ENCODE results near the gene COL6A1. TPM values are rescaled to one million over a fixed set of nuclear protein-coding genes. Genes with fewer than 3 reads are reported as not detected.

Gene COL6A1
- total RNA-seq, 1 experiment from 2014 or later: 19.7 TPM

DNA sequence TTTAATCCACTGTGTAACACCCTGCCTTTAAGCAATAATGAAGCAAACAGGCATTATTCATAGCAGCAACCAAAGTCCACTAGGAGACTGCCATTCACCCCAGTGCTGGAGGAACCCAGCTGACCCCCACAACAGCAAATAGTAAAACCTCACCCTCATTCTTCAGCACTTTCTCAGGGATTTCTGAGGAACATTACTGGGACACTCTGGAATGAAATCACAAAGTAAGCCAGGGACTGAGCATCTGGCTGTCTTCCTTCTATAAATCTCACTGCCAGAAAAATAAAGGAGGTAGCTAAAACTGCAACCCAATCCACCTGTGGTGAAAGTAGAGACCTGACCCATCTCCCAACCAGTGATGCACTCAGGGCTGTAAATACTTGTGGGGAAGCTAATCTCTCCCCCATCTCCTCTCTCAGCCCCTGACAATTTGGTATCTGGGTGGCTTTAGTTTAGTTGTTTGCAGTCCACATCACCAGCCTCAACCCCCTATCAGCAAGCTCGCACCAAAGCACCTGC lies 47.1 kb downstream of the COL6A1 start:
- Histone ChIP-seq H3K4me1 (ENCODE audit: insufficient read depth, low read length, poor library complexity, severe bottlenecking) (no peaks in the 10 kb centered on the region), H3K27me3 (replicated peaks; ENCODE audit: insufficient read depth, low read depth, low read length, poor library complexity) (no peaks in the 10 kb centered on the region), H3K9me3 (ENCODE audit: low read depth, low read length, poor library complexity, severe bottlenecking) (peaks cover 8% of the 10 kb centered on the region), H3K36me3 (ENCODE audit: insufficient read depth, low read length, poor library complexity, severe bottlenecking) (no peaks in the 10 kb centered on the region), H3K27ac (ENCODE audit: low read depth, low read length, poor library complexity, severe bottlenecking) (no peak overlapping the region), H3K4me3 (ENCODE audit: low read depth, low read length, poor library complexity, severe bottlenecking) (no peak overlapping the region)
- no peak for DNase-seq (ENCODE audit: low spot score)
- intact Hi-C loops (cut with micrococcal nuclease; ENCODE audit: unreplicated experiment): no loop called here
- TF ChIP-seq EZH2 (IDR thresholded peaks at IDR 0.05; ENCODE audit: borderline replicate concordance, low read depth, low read length, poor library complexity, severe bottlenecking): no peak
- TF ChIP-seq, protein P1, sequence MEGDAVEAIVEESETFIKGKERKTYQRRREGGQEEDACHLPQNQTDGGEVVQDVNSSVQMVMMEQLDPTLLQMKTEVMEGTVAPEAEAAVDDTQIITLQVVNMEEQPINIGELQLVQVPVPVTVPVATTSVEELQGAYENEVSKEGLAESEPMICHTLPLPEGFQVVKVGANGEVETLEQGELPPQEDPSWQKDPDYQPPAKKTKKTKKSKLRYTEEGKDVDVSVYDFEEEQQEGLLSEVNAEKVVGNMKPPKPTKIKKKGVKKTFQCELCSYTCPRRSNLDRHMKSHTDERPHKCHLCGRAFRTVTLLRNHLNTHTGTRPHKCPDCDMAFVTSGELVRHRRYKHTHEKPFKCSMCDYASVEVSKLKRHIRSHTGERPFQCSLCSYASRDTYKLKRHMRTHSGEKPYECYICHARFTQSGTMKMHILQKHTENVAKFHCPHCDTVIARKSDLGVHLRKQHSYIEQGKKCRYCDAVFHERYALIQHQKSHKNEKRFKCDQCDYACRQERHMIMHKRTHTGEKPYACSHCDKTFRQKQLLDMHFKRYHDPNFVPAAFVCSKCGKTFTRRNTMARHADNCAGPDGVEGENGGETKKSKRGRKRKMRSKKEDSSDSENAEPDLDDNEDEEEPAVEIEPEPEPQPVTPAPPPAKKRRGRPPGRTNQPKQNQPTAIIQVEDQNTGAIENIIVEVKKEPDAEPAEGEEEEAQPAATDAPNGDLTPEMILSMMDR (conservative IDR thresholded peaks at IDR 0.05; ENCODE audit: low read depth, low read length): no peak
- CTCF ChIA-PET: no interaction called here
- BruUV-seq (replicated peaks): no TSS peak
- POLR2A ChIA-PET (ENCODE audit: low non-redundant PET): no interaction called here

DNA sequence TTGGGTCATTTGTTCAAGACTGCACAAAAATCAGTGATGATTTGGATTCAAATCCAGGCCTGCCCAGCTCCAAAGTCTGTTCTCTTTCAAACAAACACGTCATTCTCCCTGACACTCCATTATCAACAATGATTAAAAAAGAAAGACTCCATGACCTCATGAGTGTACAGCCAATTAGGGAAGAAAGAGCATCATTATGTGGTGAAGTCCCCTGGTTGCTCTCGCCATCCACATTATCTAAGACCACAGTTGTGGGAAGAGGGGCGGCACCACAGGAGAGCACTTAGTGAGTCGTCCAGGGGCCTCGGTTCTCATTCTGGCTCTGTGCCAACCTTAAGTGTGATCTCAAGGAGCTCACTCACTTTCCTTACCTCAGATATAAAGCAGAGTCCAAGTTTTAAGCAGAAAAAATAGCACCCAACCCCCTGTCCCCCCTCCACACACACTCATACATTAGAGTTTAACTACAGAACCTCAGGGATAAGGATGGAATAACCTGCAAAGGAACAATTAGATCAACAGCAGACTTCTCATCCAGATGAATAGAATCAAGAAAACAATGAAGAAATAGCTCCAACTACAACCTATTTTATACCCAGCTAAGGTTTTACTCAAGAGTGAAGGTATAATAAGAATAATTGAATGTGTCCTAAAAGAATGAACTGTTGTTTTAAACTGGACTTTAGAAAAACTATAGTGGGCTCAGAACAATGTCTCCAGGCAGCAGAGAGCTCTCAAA lies 47.8 kb downstream of the COL6A1 start:
- intact Hi-C loops (cut with micrococcal nuclease; ENCODE audit: unreplicated experiment): no loop called here
- H3K27me3 ChIP-seq (replicated peaks; ENCODE audit: insufficient read depth, low read depth, low read length, poor library complexity): no peaks in the 10 kb centered on the region
- CTCF ChIA-PET: interaction anchor here (0.6 kb wide), 1 partner anchor 58 kb away, joined by 3 read pairs; no protein-coding TSS in a partner anchor
- TF ChIP-seq, protein P1 (conservative IDR thresholded peaks at IDR 0.05; ENCODE audit: low read depth, low read length): no peak
- no peak for TF ChIP-seq EZH2 (IDR thresholded peaks at IDR 0.05; ENCODE audit: borderline replicate concordance, low read depth, low read length, poor library complexity, severe bottlenecking)
- H3K36me3 ChIP-seq (ENCODE audit: insufficient read depth, low read length, poor library complexity, severe bottlenecking): no peaks in the 10 kb centered on the region
- peaks cover 8% of the 10 kb centered on the region for H3K9me3 ChIP-seq (ENCODE audit: low read depth, low read length, poor library complexity, severe bottlenecking)
- H3K4me1 ChIP-seq (ENCODE audit: insufficient read depth, low read length, poor library complexity, severe bottlenecking): no peaks in the 10 kb centered on the region
- POLR2A ChIA-PET (ENCODE audit: low non-redundant PET): no interaction called here
- H3K27ac ChIP-seq (ENCODE audit: low read depth, low read length, poor library complexity, severe bottlenecking): no peak overlapping the region
- DNase-seq (ENCODE audit: low spot score): no peak
- no TSS peak for BruUV-seq (replicated peaks)
- no peak overlapping the region for H3K4me3 ChIP-seq (ENCODE audit: low read depth, low read length, poor library complexity, severe bottlenecking)

DNA sequence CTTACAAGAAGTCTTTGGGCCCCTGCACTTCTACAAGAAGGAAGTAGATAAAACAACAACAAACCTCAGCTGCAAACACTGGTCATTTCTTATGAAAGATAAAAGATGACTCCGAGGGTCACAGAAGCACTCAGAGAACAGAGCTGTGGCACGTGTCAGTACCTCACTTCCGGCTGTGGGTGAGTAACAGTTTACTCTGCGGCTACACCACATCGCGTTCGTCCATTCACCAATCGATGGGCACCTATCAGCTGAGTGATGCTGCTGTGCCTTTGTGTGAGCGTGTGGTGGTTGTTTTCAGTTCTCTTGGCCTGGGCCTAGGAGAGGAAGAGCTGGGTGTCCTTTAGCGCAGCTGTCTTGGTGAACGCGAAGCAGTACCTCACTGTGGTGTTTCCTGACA lies 49.9 kb downstream of the COL6A1 start:
- H3K27me3 ChIP-seq (replicated peaks; ENCODE audit: insufficient read depth, low read depth, low read length, poor library complexity): no peaks in the 10 kb centered on the region
- TF ChIP-seq EZH2 (IDR thresholded peaks at IDR 0.05; ENCODE audit: borderline replicate concordance, low read depth, low read length, poor library complexity, severe bottlenecking): no peak
- TF ChIP-seq, protein P1 (conservative IDR thresholded peaks at IDR 0.05; ENCODE audit: low read depth, low read length): no peak
- no peaks in the 10 kb centered on the region for H3K36me3 ChIP-seq (ENCODE audit: insufficient read depth, low read length, poor library complexity, severe bottlenecking)
- no peak for DNase-seq (ENCODE audit: low spot score)
- ChIA-PET POLR2A (ENCODE audit: low non-redundant PET) (no interaction called here), CTCF (no interaction called here)
- BruUV-seq (replicated peaks): no TSS peak
- H3K4me1 ChIP-seq (ENCODE audit: insufficient read depth, low read length, poor library complexity, severe bottlenecking): no peaks in the 10 kb centered on the region
- no peak overlapping the region for H3K4me3 ChIP-seq (ENCODE audit: low read depth, low read length, poor library complexity, severe bottlenecking)
- peaks cover 8% of the 10 kb centered on the region for H3K9me3 ChIP-seq (ENCODE audit: low read depth, low read length, poor library complexity, severe bottlenecking)
- no peak overlapping the region for H3K27ac ChIP-seq (ENCODE audit: low read depth, low read length, poor library complexity, severe bottlenecking)
- intact Hi-C loops (cut with micrococcal nuclease; ENCODE audit: unreplicated experiment): no loop called here
